Endothelial cell of umbilical vein (primary cell): ENCODE measurements around the gene KCNJ4.

Experiments used
- EZH2 ChIP-seq: IDR thresholded peaks from 2 replicates; pipeline ENCODE4 v1.6.1; 2012; ENCODE audit warnings: borderline replicate concordance, low read depth, mild to moderate bottlenecking, moderate library complexity, low read length, inconsistent platforms; ENCODE audit not compliant: severe bottlenecking
- GATA2 ChIP-seq: IDR thresholded peaks from 2 replicates; pipeline ENCODE4 v1.7.0; 2011; ENCODE audit warnings: low read depth, mild to moderate bottlenecking, moderate library complexity, mixed read lengths, low read length; ENCODE audit not compliant: insufficient read length, insufficient read depth
- MYC ChIP-seq: IDR thresholded peaks from one replicate; pipeline ENCODE4 v1.6.1; 2011; ENCODE audit warnings: mild to moderate bottlenecking, low read depth, low read length
- POLR2A ChIP-seq: IDR thresholded peaks from 2 replicates; pipeline ENCODE4 v1.6.1; 2012; ENCODE audit warnings: low read depth, mild to moderate bottlenecking, control low read depth, low read length
- POLR2AphosphoS5 ChIP-seq: IDR thresholded peaks from 2 replicates; pipeline ENCODE4 v1.6.1; 2012; ENCODE audit warnings: low read depth, mild to moderate bottlenecking, control low read depth, low read length, moderate library complexity; ENCODE audit not compliant: insufficient read depth
- TF ChIP-seq, protein P1 (sequence below), 2 donors: IDR thresholded peaks; 1 replicate in 1 of 2; 2 replicates in 1 of 2; pipeline ENCODE4 v1.5.1; 2011; ENCODE audit warnings: low read length in 2 of 2, mild to moderate bottlenecking in 2 of 2, moderate library complexity in 2 of 2, control low read depth in 1 of 2, inconsistent platforms in 1 of 2, low read depth in 1 of 2; ENCODE audit not compliant: insufficient read depth in 1 of 2; ENCODE audit errors: extremely low read depth in 1 of 2
- TF ChIP-seq, protein P2 (sequence below): IDR thresholded peaks from 2 replicates; pipeline ENCODE4 v1.6.1; 2011; ENCODE audit not compliant: insufficient read depth, insufficient read length

DNA sequence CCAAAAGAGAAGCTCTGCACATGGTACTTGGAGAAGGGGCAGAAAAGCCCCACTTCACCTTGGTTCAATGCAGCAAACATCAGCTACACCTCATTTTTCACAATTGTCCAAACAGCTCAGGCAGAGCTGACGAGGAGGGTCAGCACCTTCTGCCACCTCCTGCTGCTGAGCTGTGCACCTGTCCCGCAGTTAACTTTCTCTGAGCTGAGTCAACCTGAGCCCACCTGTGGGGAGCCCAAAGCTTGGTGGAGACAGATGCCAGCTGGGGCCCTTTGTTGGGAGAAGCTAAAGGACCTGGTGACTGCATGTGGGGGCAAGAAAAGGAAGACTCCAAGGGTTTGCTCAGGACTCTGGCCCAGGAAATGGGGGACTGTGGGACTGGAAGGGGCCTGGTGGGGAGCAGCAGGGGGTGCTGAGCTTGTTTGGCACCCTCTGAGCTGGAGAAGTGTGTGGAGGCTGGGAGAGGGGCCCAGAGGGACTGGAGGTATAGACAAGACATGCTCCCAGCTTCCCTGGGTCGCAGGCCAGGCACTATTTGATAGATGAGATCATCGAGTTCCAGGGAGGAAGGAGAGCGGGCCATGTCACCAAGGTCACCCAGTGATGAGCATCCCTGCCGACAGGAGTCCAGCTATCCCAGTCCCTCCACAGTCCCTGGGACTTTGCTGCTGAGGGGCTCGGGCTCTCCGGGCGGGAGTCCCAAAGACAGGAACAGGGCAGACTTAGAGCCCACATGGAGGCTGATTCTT is 53.5 kb downstream of the KCNJ4 start:
- TF ChIP-seq, protein P1, sequence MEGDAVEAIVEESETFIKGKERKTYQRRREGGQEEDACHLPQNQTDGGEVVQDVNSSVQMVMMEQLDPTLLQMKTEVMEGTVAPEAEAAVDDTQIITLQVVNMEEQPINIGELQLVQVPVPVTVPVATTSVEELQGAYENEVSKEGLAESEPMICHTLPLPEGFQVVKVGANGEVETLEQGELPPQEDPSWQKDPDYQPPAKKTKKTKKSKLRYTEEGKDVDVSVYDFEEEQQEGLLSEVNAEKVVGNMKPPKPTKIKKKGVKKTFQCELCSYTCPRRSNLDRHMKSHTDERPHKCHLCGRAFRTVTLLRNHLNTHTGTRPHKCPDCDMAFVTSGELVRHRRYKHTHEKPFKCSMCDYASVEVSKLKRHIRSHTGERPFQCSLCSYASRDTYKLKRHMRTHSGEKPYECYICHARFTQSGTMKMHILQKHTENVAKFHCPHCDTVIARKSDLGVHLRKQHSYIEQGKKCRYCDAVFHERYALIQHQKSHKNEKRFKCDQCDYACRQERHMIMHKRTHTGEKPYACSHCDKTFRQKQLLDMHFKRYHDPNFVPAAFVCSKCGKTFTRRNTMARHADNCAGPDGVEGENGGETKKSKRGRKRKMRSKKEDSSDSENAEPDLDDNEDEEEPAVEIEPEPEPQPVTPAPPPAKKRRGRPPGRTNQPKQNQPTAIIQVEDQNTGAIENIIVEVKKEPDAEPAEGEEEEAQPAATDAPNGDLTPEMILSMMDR (IDR thresholded peaks at IDR 0.05; ENCODE audit: extremely low read depth in 1 of 2, insufficient read depth in 1 of 2, low read depth in 1 of 2, low read length in 2 of 2) = no peak
- no peak for TF ChIP-seq POLR2AphosphoS5
- no peak for TF ChIP-seq POLR2A
- TF ChIP-seq GATA2 = no peak
- TF ChIP-seq EZH2 = no peak
- TF ChIP-seq, protein P2, sequence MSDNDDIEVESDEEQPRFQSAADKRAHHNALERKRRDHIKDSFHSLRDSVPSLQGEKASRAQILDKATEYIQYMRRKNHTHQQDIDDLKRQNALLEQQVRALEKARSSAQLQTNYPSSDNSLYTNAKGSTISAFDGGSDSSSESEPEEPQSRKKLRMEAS = no peak
- no peak for TF ChIP-seq MYC
